Measurements from ENCODE around the gene TMEM116.

The TMEM116 gene

GRCh38 chr12:112013601-112014402 is 837 bp upstream of the TMEM116 start (continued):
- TF ChIP-seq ZNF2 (tag by site-specific recombination; IDR thresholded peaks at IDR 0.05) (0 out of 2 replicates have a peak, but pooled peaks have one; percentile 51), ZNF785 (tag by site-specific recombination; IDR thresholded peaks at IDR 0.05) (no peak), ZNF184 (tag by site-specific recombination; IDR thresholded peaks at IDR 0.05) (0 out of 2 replicates have a peak, but pooled peaks have one; percentile 18), ZNF660 (tag by site-specific recombination; IDR thresholded peaks at IDR 0.05) (0 out of 2 replicates have a peak, but pooled peaks have one; percentile 77), ZNF600 (tag by site-specific recombination; IDR thresholded peaks at IDR 0.05) (peak; percentile 65), ZNF501 (tag by site-specific recombination; IDR thresholded peaks at IDR 0.05) (peak; percentile 39; the same call in 1 of the 2 replicates), ZNF23 (tag by site-specific recombination; IDR thresholded peaks at IDR 0.05; ENCODE audit: borderline replicate concordance) (no peak), ZFP69B (tag by site-specific recombination; IDR thresholded peaks at IDR 0.05) (peak; percentile 27; the same call in 1 of the 2 replicates), ZNF747 (tag by site-specific recombination; IDR thresholded peaks at IDR 0.05) (no peak), ZFP37 (tag by site-specific recombination; IDR thresholded peaks at IDR 0.05) (no peak), MYNN (tag by site-specific recombination; IDR thresholded peaks at IDR 0.05; ENCODE audit: borderline replicate concordance) (peak; percentile 43; the same call in 1 of the 2 replicates), ZNF837 (tag by site-specific recombination; IDR thresholded peaks at IDR 0.05) (no peak), SCRT2 (tag by site-specific recombination; IDR thresholded peaks at IDR 0.05) (peak; percentile 16), ZIC2 (tag by site-specific recombination; IDR thresholded peaks at IDR 0.05) (peak; percentile 84), SCRT1 (tag by site-specific recombination; IDR thresholded peaks at IDR 0.05; ENCODE audit: borderline replicate concordance) (peak; percentile 56; the same call in 1 of the 2 replicates), TRIM28 (IDR thresholded peaks at IDR 0.05; ENCODE audit: borderline replicate concordance, low read length) (peak; percentile 94), OSR2 (tag by site-specific recombination; IDR thresholded peaks at IDR 0.05) (peak; percentile 30), ZNF791 (tag by site-specific recombination; IDR thresholded peaks at IDR 0.05) (no peak), ZNF549 (tag by site-specific recombination; IDR thresholded peaks at IDR 0.05) (peak; percentile 100), EGR2 (tag by site-specific recombination; IDR thresholded peaks at IDR 0.05; ENCODE audit: low read depth) (no peak; the same call in 1 of the 2 replicates), ZNF335 (tag by site-specific recombination; conservative IDR thresholded peaks at IDR 0.05) (peak; percentile 89), SALL2 (tag by site-specific recombination; IDR thresholded peaks at IDR 0.05; ENCODE audit: borderline replicate concordance) (no peak)
- TF ChIP-seq, protein P1, sequence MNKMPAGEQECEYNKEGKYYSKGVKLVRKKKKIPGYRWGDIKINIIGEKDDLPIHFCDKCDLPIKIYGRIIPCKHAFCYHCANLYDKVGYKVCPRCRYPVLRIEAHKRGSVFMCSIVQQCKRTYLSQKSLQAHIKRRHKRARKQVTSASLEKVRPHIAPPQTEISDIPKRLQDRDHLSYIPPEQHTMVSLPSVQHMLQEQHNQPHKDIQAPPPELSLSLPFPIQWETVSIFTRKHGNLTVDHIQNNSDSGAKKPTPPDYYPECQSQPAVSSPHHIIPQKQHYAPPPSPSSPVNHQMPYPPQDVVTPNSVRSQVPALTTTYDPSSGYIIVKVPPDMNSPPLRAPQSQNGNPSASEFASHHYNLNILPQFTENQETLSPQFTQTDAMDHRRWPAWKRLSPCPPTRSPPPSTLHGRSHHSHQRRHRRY (tag by site-specific recombination; IDR thresholded peaks at IDR 0.05), result no peak
- TF ChIP-seq, protein P2, sequence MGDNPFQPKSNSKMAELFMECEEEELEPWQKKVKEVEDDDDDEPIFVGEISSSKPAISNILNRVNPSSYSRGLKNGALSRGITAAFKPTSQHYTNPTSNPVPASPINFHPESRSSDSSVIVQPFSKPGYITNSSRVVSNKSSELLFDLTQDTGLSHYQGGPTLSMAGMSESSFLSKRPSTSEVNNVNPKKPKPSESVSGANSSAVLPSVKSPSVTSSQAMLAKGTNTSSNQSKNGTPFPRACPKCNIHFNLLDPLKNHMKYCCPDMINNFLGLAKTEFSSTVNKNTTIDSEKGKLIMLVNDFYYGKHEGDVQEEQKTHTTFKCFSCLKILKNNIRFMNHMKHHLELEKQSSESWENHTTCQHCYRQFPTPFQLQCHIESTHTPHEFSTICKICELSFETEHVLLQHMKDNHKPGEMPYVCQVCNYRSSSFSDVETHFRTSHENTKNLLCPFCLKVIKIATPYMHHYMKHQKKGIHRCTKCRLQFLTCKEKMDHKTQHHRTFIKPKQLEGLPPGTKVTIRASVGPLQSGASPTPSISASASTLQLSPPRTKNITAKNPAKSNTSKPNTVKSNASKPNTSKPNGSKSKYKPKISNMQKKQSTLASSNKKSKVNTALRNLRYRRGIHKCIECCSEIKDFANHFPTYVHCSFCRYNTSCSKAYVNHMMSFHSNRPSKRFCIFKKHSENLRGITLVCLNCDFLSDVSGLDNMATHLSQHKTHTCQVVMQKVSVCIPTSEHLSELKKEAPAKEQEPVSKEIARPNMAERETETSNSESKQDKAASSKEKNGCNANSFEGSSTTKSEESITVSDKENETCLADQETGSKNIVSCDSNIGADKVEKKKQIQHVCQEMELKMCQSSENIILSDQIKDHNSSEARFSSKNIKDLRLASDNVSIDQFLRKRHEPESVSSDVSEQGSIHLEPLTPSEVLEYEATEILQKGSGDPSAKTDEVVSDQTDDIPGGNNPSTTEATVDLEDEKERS (tag by site-specific recombination; IDR thresholded peaks at IDR 0.05), result no peak
- TF ChIP-seq, protein P3, sequence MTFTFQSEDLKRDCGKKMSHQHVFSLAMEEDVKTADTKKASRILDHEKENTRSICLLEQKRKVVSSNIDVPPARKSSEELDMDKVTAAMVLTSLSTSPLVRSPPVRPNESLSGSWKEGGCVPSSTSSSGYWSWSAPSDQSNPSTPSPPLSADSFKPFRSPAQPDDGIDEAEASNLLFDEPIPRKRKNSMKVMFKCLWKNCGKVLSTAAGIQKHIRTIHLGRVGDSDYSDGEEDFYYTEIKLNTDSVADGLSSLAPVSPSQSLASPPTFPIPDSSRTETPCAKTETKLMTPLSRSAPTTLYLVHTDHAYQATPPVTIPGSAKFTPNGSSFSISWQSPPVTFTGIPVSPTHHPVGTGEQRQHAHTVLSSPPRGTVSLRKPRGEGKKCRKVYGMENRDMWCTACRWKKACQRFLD (tag by site-specific recombination; IDR thresholded peaks at IDR 0.05), result no peak
- TF ChIP-seq, protein P4, sequence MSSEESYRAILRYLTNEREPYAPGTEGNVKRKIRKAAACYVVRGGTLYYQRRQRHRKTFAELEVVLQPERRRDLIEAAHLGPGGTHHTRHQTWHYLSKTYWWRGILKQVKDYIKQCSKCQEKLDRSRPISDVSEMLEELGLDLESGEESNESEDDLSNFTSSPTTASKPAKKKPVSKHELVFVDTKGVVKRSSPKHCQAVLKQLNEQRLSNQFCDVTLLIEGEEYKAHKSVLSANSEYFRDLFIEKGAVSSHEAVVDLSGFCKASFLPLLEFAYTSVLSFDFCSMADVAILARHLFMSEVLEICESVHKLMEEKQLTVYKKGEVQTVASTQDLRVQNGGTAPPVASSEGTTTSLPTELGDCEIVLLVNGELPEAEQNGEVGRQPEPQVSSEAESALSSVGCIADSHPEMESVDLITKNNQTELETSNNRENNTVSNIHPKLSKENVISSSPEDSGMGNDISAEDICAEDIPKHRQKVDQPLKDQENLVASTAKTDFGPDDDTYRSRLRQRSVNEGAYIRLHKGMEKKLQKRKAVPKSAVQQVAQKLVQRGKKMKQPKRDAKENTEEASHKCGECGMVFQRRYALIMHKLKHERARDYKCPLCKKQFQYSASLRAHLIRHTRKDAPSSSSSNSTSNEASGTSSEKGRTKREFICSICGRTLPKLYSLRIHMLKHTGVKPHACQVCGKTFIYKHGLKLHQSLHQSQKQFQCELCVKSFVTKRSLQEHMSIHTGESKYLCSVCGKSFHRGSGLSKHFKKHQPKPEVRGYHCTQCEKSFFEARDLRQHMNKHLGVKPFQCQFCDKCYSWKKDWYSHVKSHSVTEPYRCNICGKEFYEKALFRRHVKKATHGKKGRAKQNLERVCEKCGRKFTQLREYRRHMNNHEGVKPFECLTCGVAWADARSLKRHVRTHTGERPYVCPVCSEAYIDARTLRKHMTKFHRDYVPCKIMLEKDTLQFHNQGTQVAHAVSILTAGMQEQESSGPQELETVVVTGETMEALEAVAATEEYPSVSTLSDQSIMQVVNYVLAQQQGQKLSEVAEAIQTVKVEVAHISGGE (tag by site-specific recombination; conservative IDR thresholded peaks at IDR 0.05; ENCODE audit: low read depth), result no peak; the same call in 1 of the 2 replicates
- TF ChIP-seq, protein P5, sequence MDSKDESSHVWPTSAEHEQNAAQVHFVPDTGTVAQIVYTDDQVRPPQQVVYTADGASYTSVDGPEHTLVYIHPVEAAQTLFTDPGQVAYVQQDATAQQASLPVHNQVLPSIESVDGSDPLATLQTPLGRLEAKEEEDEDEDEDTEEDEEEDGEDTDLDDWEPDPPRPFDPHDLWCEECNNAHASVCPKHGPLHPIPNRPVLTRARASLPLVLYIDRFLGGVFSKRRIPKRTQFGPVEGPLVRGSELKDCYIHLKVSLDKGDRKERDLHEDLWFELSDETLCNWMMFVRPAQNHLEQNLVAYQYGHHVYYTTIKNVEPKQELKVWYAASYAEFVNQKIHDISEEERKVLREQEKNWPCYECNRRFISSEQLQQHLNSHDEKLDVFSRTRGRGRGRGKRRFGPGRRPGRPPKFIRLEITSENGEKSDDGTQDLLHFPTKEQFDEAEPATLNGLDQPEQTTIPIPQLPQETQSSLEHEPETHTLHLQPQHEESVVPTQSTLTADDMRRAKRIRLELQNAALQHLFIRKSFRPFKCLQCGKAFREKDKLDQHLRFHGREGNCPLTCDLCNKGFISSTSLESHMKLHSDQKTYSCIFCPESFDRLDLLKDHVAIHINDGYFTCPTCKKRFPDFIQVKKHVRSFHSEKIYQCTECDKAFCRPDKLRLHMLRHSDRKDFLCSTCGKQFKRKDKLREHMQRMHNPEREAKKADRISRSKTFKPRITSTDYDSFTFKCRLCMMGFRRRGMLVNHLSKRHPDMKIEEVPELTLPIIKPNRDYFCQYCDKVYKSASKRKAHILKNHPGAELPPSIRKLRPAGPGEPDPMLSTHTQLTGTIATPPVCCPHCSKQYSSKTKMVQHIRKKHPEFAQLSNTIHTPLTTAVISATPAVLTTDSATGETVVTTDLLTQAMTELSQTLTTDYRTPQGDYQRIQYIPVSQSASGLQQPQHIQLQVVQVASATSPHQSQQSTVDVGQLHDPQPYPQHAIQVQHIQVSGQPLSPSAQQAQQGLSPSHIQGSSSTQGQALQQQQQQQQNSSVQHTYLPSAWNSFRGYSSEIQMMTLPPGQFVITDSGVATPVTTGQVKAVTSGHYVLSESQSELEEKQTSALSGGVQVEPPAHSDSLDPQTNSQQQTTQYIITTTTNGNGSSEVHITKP (tag by site-specific recombination; IDR thresholded peaks at IDR 0.05), result peak; percentile 89

Measured in HEK293 (cell line).